Measurements from ENCODE around the gene YIF1B. TPM values are rescaled to one million over a fixed set of nuclear protein-coding genes. Genes with fewer than 3 reads are reported as not detected.

YIF1B gene
- total RNA-seq, 1 donor from 2014 or later = 85.6 TPM

Other genes with a start within 250 kb of the YIF1B start
- gene DPF1, start 91.7 kb downstream of the YIF1B start, total RNA-seq = 1.0 and 1.5 TPM in 2 replicates
- gene PPP1R14A, start 59.6 kb downstream of the YIF1B start, total RNA-seq = 21.7 and 27.4 TPM in 2 replicates
- 14.6 and 83.5 TPM in 2 replicates for gene SPINT2, start 51.4 kb downstream of the YIF1B start, total RNA-seq
- gene C19orf33, start 11.7 kb downstream of the YIF1B start, total RNA-seq = 24.3 and 37.2 TPM in 2 replicates
- 12.8 and 13.5 TPM in 2 replicates for gene KCNK6, start 3.9 kb upstream of the YIF1B start, total RNA-seq
- gene CATSPERG, start 19.9 kb upstream of the YIF1B start, total RNA-seq = 1.3 TPM in 1 of 2 replicates, not detected in the other
- gene PSMD8, start 58.6 kb upstream of the YIF1B start, total RNA-seq = 232 and 267 TPM in 2 replicates
- 0.64 and 1.5 TPM in 2 replicates for gene GGN, start 72.1 kb upstream of the YIF1B start, total RNA-seq
- 8.5 and 9.4 TPM in 2 replicates for gene SPRED3, start 72.8 kb upstream of the YIF1B start, total RNA-seq
- 13.9 and 20.3 TPM in 2 replicates for gene FAM98C, start 87.1 kb upstream of the YIF1B start, total RNA-seq
- gene RASGRP4, start 110.3 kb upstream of the YIF1B start, total RNA-seq = not detected in 2 replicates
- 0.05 and 0.06 TPM in 2 replicates for gene RYR1, start 117.7 kb upstream of the YIF1B start, total RNA-seq

Measured in glomerular endothelial cell (primary cell).